T-helper 17 cell (primary cell): Measurements from ENCODE around the gene ANKRD33B. TPM values are rescaled to one million over a fixed set of nuclear protein-coding genes. Genes with fewer than 3 reads are reported as not detected.
A peak's percentile ranks its signal among the peaks of the same experiment; 100 is the strongest.
"Not testable (repeated sequence)": the region's sequence is repeated elsewhere in the genome, so short reads cannot be mapped to it uniquely, and the experiment has no call there.

Experiments used
- ATAC-seq: fragments of 150-1000 bp; cut with Tn5 transposase; 2 replicates; pipeline ENCODE4 v1.10.0; 2021; ENCODE audit warnings: mild to moderate bottlenecking, moderate library complexity
- DNase-seq, 3 donors: peaks; one replicate each; pipeline versions ENCODE4 v3.0.0 to v3.0.0-alpha.2; 2020 to 2021
- H3K9me3 ChIP-seq: one replicate; pipeline ENCODE4 v1.7.0; 2013; ENCODE audit warnings: low read length, mild to moderate bottlenecking; ENCODE audit not compliant: control insufficient read depth, poor library complexity, severe bottlenecking
- H3K27ac Mint-ChIP-seq: one replicate; pipeline ENCODE4 v1.8.0; 2022; ENCODE audit warnings: mild to moderate bottlenecking, moderate library complexity, mixed read lengths
- H3K27me3 Mint-ChIP-seq: one replicate; pipeline ENCODE4 v1.8.0; 2022; ENCODE audit warnings: mixed read lengths
- H3K36me3 Mint-ChIP-seq: one replicate; pipeline ENCODE4 v1.8.0; 2022; ENCODE audit warnings: low read depth, mixed read lengths
- H3K4me1 Mint-ChIP-seq: one replicate; pipeline ENCODE4 v1.8.0; 2022; ENCODE audit warnings: mild to moderate bottlenecking, mixed read lengths
- H3K4me3 Mint-ChIP-seq: one replicate; pipeline ENCODE4 v1.8.0; 2022; ENCODE audit warnings: mild to moderate bottlenecking, moderate library complexity, mixed read lengths
- total RNA-seq, 4 donors: library from RNA in 2 of 4; stranded (reverse) in 2 of 4; gene quantifications; one replicate each; pipeline ENCODE4 v1.2.3 and lab custom pipeline; 2022 to 2026

Gene ANKRD33B
- total RNA-seq, 2 donors from 2014 or later, result 5.3 to 13.9 TPM

DNA sequence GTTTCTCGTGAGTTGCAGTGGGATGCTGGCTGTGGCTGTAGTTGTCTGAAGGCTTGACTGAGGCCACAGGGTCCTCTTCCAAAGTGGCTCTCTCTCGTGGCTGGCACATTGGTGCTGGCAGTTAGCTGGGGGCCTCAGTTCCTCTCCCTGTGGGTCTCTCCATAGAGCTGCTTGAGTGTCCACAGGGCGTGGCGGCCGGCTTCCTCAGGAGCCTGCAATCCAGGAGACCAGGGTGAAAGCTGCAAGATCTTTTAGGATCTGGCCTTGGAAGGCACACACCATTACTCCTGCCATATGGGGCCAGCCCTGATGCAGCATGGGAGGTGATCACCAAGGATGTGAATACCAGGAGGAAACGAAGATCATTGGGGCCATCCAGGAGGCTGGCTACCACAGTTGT, 41.1 kb downstream of the ANKRD33B start:
- DNase-seq, result no peak
- H3K9me3 ChIP-seq, result no peaks in the 10 kb centered on the region
- H3K4me1 Mint-ChIP-seq, result peaks cover 15% of the 10 kb centered on the region
- no peaks in the 10 kb centered on the region for H3K27me3 Mint-ChIP-seq
- no peak overlapping the region for H3K27ac Mint-ChIP-seq
- no peak for ATAC-seq
- peaks cover 2% of the 10 kb centered on the region for H3K36me3 Mint-ChIP-seq
- no peak overlapping the region for H3K4me3 Mint-ChIP-seq

DNA sequence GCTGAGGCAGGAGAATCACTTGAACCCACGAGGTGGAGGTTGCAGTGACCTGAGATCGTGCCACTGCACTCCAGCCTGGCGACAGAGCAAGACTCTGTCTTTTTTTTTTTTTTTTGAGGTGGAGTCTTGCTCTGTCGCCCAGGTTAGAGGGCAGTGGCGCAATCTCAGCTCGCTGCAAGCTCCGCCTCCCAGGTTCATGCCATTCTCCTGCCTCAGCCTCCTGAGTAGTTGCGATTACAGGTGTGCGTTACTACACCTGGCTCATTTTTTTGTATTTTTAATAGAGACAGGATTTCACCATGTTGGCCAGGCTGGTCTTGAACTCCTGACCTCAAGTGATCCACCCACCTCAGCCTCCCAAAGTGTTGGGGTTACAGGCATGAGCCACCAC, 42.8 kb downstream of the ANKRD33B start:
- not testable (repeated sequence) for H3K27me3 Mint-ChIP-seq, ATAC-seq, H3K27ac Mint-ChIP-seq, H3K36me3 Mint-ChIP-seq, H3K4me3 Mint-ChIP-seq, DNase-seq, H3K9me3 ChIP-seq
- peaks cover 11% of the 10 kb centered on the region for H3K4me1 Mint-ChIP-seq

DNA sequence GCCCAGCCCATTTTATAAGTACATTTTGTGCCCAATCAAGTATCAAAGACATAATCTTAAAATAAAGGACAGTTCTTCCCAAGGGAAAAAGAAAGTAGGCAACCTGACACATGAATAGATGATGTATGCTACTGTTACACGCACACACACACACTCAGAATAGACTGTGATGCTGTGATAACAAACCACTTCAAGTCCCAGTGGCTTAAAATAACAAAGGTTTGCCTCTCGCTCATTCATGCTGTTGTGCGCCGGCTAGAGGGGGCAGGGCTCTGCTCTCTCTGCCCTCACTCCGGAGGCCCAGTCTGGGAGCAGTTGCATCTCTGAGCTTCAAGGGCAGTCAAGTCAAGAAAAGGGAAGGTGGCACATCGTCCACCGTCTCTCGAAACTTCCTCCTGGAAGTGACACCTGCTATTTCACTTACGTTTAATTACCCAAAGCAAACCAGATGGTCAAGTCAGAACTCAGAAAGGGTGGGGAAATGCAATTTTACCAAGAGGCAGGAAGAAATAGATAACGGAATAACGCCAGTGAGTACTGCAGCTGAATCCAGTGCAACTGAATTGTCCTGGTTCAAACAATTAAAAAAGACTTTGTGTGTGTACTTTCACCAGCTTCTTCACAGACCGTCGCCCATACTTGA, 43.3 kb downstream of the ANKRD33B start:
- peak; percentile 73 for ATAC-seq
- DNase-seq, result no peak
- peak overlapping the region; percentile 37 for H3K27ac Mint-ChIP-seq
- no peaks in the 10 kb centered on the region for H3K27me3 Mint-ChIP-seq
- no peaks in the 10 kb centered on the region for H3K9me3 ChIP-seq
- H3K36me3 Mint-ChIP-seq, result peaks cover 2% of the 10 kb centered on the region
- H3K4me3 Mint-ChIP-seq, result peak overlapping the region; percentile 80
- peaks cover 9% of the 10 kb centered on the region for H3K4me1 Mint-ChIP-seq

DNA sequence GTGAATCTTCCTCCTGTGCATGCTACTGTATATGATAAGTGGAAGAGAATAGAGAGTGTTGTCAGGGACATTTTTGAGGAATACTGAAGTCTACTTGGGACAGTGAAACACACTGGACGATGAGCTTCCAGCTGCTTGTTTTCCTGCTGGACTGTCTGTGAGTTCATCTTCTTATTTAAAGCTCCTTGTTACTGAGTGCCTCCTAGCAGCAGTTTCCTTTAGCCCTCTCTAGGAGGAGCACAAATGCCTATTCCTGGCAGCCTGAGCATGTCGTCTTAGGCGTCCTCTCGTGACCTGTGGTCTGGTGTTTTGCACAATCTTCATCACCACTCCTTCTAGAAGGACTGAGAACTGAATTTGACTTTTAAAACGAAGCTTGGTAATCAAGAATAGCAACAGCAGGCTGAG, 43.8 kb downstream of the ANKRD33B start:
- no peak overlapping the region for H3K4me3 Mint-ChIP-seq
- peak overlapping the region; percentile 34 for H3K27ac Mint-ChIP-seq
- H3K27me3 Mint-ChIP-seq, result no peaks in the 10 kb centered on the region
- peaks cover 2% of the 10 kb centered on the region for H3K36me3 Mint-ChIP-seq
- ATAC-seq (peak; percentile 47), DNase-seq (no peak)
- H3K9me3 ChIP-seq, result no peaks in the 10 kb centered on the region
- H3K4me1 Mint-ChIP-seq, result peaks cover 9% of the 10 kb centered on the region

DNA sequence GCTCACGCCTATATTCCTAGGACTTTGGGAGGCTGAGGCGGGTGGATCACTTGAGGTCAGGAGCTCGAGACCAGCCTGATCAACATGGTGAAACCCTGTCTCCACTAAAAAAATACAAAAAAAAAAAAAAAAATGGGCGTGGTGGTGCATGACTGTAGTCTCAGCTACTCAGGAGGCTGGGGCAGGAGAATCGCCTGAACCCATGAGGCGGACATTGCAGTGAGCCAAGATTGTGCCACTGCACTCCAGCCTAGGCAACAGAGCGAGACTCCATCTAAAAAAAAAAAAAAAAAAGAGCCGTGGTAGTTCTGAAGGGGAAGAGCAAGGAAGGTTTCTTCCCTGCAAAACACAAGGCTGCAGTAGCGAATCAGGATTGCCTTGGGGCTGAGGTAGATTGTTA, 44.2 kb downstream of the ANKRD33B start:
- Mint-ChIP-seq H3K4me1 (peaks cover 12% of the 10 kb centered on the region), H3K27ac (peak overlapping the region; percentile 34)
- not testable (repeated sequence) for H3K27me3 Mint-ChIP-seq, ATAC-seq, H3K9me3 ChIP-seq, H3K4me3 Mint-ChIP-seq, H3K36me3 Mint-ChIP-seq, DNase-seq

DNA sequence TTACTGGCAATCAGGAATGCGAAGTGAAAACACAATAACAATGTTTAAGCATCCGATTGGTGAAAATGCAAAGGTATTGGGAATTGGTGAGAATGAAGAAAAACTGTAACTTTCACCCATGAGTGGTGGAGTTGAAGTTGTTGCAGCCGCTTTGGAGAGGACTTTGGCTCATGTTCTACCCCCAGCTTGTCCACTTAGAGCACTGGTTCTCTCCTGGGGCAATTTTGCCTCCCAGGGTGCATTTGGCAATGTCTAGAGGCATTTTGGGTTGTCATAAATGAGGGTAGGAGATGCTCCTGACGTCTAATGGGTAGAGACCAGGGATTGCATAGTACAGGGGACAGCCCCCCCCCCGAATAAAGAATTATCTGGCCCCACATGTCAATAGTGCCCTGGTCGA, 46.2 kb downstream of the ANKRD33B start:
- no peaks in the 10 kb centered on the region for H3K27me3 Mint-ChIP-seq
- H3K4me1 Mint-ChIP-seq, result peaks cover 11% of the 10 kb centered on the region
- no peak for DNase-seq
- peaks cover 2% of the 10 kb centered on the region for H3K36me3 Mint-ChIP-seq
- no peak overlapping the region for H3K4me3 Mint-ChIP-seq
- no peak for ATAC-seq
- no peaks in the 10 kb centered on the region for H3K9me3 ChIP-seq
- H3K27ac Mint-ChIP-seq, result no peak overlapping the region

DNA sequence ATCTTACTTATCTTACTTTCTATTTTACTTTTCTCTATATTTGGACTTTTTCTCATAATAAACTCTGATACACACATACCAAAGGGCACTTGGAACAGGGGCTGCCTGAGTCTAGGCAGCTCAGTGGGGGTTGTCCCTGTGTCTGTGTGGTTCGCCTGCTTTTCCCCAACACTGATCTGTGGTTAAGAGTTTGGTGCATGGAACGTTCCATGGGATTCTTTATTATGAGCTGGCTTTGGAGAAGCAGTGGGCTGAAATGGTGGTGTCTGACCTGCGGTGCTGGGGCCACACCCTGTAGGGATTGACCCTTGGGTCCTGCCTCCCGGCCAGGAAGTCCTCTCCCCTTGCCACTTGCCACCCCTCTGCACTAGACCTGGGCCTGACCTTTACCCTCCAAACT, 47.4 kb downstream of the ANKRD33B start:
- ATAC-seq, result no peak
- no peaks in the 10 kb centered on the region for H3K9me3 ChIP-seq
- peaks cover 10% of the 10 kb centered on the region for H3K4me1 Mint-ChIP-seq
- no peak overlapping the region for H3K27ac Mint-ChIP-seq
- DNase-seq, result no peak
- H3K36me3 Mint-ChIP-seq, result peaks cover 2% of the 10 kb centered on the region
- H3K27me3 Mint-ChIP-seq, result no peaks in the 10 kb centered on the region
- H3K4me3 Mint-ChIP-seq, result no peak overlapping the region

DNA sequence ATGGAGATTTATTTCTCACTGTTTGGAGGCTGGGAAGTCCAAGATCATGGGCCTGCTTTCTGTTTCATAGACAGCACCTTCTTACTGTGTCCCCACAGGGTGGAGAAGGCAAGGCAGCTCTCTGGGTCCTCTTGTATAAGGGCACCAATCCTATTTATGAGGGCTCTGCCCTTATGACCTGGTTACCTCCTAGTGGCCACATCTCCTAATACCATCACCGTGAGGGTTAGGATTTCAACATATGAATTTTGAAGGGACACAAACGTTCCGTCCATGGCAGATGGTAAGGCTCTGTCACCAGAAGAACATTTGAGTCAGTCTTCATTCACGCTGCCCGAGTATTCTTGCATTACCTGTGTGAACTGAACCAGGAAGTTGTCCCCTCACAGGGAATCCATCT, 48.4 kb downstream of the ANKRD33B start:
- Mint-ChIP-seq H3K36me3 (peaks cover 2% of the 10 kb centered on the region), H3K4me3 (no peak overlapping the region), H3K27me3 (no peaks in the 10 kb centered on the region), H3K4me1 (peaks cover 7% of the 10 kb centered on the region), H3K27ac (no peak overlapping the region)
- no peaks in the 10 kb centered on the region for H3K9me3 ChIP-seq
- no peak for DNase-seq
- ATAC-seq, result no peak

DNA sequence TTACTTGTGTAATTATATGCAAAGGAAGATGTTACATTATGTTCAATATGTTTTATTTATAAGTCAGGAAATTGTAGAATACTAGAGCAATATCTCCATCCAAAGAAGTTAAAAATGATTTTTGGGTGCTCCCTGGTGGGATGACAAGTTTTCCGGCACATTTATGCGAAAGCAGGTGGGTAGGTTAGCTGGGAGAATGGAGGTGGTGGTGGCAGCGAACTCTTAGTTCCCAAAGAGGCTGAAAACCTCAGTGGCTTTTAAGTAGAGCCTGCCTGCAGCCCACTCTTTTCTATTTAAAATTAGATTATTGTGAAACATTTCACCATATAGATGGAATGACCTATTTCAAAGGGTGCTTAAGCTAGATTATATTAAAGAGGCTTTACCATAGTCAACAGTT, 51.8 kb downstream of the ANKRD33B start:
- no peak for DNase-seq
- H3K4me3 Mint-ChIP-seq, result no peak overlapping the region

DNA sequence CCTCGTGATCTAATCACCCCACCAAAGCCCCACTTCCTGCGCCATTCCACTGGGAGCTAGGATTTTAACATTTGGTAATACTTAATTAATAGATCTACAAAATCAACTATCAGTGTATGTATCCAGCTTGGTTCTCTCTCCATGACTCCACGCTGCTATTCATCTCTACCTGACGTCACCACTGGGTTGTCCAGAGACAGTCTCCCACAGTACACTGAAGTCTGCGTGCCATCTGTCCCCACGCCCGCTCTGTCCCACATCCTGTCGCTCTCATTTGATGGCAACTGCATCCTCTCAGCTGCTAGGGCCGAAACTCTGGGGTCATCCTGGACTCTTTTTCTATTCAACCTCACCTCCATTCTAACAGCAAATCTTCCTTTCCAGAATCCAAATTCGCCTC, 53.2 kb downstream of the ANKRD33B start:
- no peaks in the 10 kb centered on the region for H3K9me3 ChIP-seq
- H3K27ac Mint-ChIP-seq, result no peak overlapping the region
- peaks cover 14% of the 10 kb centered on the region for H3K4me1 Mint-ChIP-seq
- peaks cover 7% of the 10 kb centered on the region for H3K36me3 Mint-ChIP-seq
- H3K27me3 Mint-ChIP-seq, result no peaks in the 10 kb centered on the region
- ATAC-seq (no peak), DNase-seq (no peak)
- H3K4me3 Mint-ChIP-seq, result no peak overlapping the region

More for the DNA sequence above, 51.8 kb downstream of the ANKRD33B start:
- Mint-ChIP-seq H3K4me1 (peaks cover 9% of the 10 kb centered on the region), H3K27ac (peak overlapping the region; percentile 34), H3K36me3 (peaks cover 7% of the 10 kb centered on the region), H3K27me3 (no peaks in the 10 kb centered on the region)
- ATAC-seq, result no peak
- no peaks in the 10 kb centered on the region for H3K9me3 ChIP-seq

DNA sequence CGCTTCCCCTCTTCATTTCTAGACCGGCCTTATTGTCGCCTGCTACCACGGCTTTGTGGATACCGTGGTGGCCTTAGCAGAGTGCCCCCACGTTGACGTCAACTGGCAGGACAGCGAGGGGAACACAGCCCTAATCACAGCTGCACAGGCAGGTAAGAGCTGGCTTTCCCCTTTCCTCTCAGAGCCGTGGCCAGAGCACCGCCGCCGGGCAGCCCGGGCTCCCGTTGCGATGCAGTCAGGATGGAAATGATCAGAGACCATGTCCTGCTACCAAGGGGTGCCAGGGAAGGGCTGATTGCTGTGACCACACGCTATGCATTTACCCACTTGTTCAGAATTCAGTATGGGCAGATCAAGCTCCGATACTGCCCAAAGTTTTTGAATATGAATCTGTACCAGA, 54.4 kb downstream of the ANKRD33B start:
- Mint-ChIP-seq H3K4me3 (no peak overlapping the region), H3K27me3 (no peaks in the 10 kb centered on the region), H3K27ac (peak overlapping the region; percentile 41), H3K4me1 (peaks cover 13% of the 10 kb centered on the region), H3K36me3 (peaks cover 7% of the 10 kb centered on the region)
- ATAC-seq (no peak), DNase-seq (no peak)
- H3K9me3 ChIP-seq, result no peaks in the 10 kb centered on the region

DNA sequence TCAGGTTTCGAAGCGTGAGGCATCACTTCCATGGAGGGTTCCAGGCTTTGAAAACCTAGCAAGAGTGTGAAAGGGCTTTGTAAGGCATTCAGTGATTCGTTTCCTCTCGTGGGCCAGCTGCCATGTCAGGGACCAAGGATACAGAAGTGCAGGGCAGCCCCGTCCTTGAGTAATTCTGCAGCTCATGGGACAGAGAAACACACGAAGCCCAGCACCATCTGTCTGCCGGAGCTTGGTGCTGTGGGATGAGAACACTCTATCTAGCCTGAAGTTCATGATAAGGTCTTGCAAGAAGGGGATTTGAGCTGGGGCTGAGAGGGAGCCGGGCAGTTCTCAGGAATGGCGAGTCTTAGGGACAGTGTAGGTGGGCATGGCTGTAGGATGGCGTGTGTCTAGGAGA, 55.8 kb downstream of the ANKRD33B start:
- no peaks in the 10 kb centered on the region for H3K9me3 ChIP-seq
- Mint-ChIP-seq H3K4me3 (no peak overlapping the region), H3K27me3 (no peaks in the 10 kb centered on the region), H3K36me3 (peaks cover 7% of the 10 kb centered on the region), H3K27ac (no peak overlapping the region), H3K4me1 (peaks cover 13% of the 10 kb centered on the region)
- ATAC-seq (no peak), DNase-seq (no peak)

DNA sequence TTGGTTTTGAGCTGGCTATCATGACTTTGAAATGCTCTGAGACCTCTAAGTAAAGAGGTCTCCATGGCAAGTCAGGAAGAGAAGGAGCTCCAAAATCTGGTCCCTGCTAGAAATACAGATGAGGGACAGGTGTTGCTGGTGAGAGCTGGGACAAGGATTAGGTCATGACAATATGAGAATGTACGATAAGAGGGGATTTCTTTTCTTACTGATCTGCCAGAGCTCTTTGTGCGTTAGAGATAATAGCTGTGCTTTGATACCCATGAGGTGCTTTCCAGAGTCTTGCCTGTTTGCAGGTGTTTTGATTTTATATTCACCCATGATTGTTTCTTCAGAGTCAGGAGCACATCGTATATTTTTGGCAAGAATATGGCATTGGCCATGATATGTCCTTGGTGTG, 56.5 kb downstream of the ANKRD33B start:
- H3K9me3 ChIP-seq, result no peaks in the 10 kb centered on the region
- no peak for DNase-seq
- no peak overlapping the region for H3K27ac Mint-ChIP-seq
- H3K4me1 Mint-ChIP-seq, result peaks cover 13% of the 10 kb centered on the region
- peaks cover 7% of the 10 kb centered on the region for H3K36me3 Mint-ChIP-seq
- H3K27me3 Mint-ChIP-seq, result no peaks in the 10 kb centered on the region
- H3K4me3 Mint-ChIP-seq, result no peak overlapping the region
- ATAC-seq, result no peak

DNA sequence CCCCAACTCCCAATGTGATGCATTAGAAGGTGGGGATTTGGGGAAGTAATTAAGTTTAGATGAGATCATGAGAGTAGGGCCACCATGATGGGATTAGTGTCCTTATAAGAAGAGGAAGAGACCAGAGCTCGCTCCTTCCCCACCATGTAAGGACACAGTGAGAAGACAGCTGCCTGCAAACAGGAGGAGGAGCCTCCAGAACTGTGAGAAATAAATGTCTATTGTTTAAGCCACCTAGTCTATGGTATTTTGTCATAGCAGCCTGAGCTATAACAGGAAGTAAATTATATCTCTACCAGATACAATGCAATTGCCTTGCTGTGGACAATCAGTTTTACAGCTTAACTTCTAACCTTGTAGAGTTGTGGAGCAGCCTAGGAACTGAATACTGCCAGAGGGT, 58.0 kb downstream of the ANKRD33B start:
- Mint-ChIP-seq H3K4me1 (peaks cover 13% of the 10 kb centered on the region), H3K36me3 (peaks cover 7% of the 10 kb centered on the region), H3K4me3 (peak overlapping the region; percentile 33), H3K27ac (peak overlapping the region; percentile 72), H3K27me3 (no peaks in the 10 kb centered on the region)
- H3K9me3 ChIP-seq, result no peaks in the 10 kb centered on the region
- DNase-seq (no peak), ATAC-seq (peak; percentile 79)
